K562 (cell line): Measurements from ENCODE around the gene GRHPR.

ENCODE experiments used
- ADNP ChIP-seq: fragments of 200-800 bp; sonication (Bioruptor generic); IDR thresholded peaks from 2 replicates; pipeline ENCODE4 v1.6.1; 2016; ENCODE audit warnings: missing genetic modification characterization, missing compliant biosample characterization
- EZH2 ChIP-seq: IDR thresholded peaks from 2 replicates; pipeline ENCODE4 v1.6.1; 2012; ENCODE audit warnings: low read depth, mild to moderate bottlenecking, inconsistent platforms, low read length, borderline replicate concordance

DNA sequence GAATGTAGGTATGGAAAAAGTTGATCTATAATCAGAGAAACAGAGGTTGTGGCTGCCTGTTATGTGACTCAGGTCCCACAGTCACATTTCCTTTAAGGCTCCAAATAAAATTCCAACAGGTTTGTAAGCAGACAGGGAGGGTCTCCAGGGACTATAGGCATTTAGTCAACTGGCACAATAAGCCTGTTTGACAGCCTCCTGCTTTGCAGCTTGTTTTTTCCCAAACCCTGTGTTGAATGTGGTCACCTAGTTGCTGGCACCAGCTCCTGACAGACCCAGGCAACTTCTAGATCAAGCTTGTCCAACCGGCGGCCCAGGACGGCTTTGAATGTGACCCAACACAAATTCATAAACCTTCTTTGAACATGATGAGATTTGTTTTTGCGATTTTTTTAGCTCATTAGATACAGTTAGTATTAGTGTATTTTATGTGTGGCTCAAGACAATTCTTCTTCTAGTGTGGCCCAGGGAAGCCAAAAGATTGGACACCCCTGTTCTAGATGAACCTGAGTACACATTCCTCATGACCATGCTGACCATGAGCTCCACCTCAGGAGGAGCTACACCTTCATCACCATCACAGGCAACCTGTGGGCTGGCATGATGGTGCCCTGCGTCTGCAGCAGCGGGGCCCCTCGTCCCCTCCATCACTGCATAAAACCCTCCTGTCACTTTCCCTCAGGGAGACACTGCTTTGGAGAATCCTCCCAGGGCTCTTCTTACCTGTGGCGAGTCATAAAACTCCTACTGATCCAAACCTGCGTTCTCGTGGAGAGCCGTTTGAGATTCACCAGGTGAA, 15.7 kb upstream of the GRHPR start:
- TF ChIP-seq EZH2 (no peak), ADNP (no peak)
